Activated CD4-positive, alpha-beta T cell treated with anti-CD3 and anti-CD28 coated beads, Interleukin-2, amount 50 U/mL, for 48 hours (primary cell): ENCODE measurements around the gene DLST.
"Not testable (repeated sequence)": the region's sequence is repeated elsewhere in the genome, so short reads cannot be mapped to it uniquely, and the experiment has no call there.

ENCODE experiments used
- DNase-seq, 2 experiments: peaks; one replicate each; pipeline ENCODE4 v3.0.0-alpha.2; 2020

DLST gene

GRCh38 chr14:74919421-74920165, 37.9 kb downstream of the DLST start:
- no peak for DNase-seq

GRCh38 chr14:74920281-74920680, 38.6 kb downstream of the DLST start:
- no peak for DNase-seq

GRCh38 chr14:74921053-74921620, 39.4 kb downstream of the DLST start:
- DNase-seq: no peak

GRCh38 chr14:74921987-74922751, 40.5 kb downstream of the DLST start:
- no peak for DNase-seq

- peak; percentile 71 to 77 for DNase-seq
Measured at GRCh38 chr14:74922752-74923401, 41.2 kb downstream of the DLST start, which contains the start of gene RPS6KL1. Gene RPS6KL1, minus strand, starts transcription at chr14:74923260. Its CDS starts 1,719 bp downstream, at chr14:74921541.

GRCh38 chr14:74924061-74924460, 42.3 kb downstream of the DLST start:
- no peak for DNase-seq

GRCh38 chr14:74927225-74927624, 45.5 kb downstream of the DLST start:
- DNase-seq: no peak

- no peak for DNase-seq
Measured at GRCh38 chr14:74929242-74929641, 47.5 kb downstream of the DLST start.

- DNase-seq: not testable (repeated sequence)
Measured at GRCh38 chr14:74931744-74932143, 50.0 kb downstream of the DLST start.

GRCh38 chr14:74932401-74932901, 50.7 kb downstream of the DLST start:
- no peak for DNase-seq

GRCh38 chr14:74932936-74933335, 51.2 kb downstream of the DLST start:
- DNase-seq: not testable (repeated sequence)

GRCh38 chr14:74934041-74934440, 52.3 kb downstream of the DLST start:
- no peak for DNase-seq

- no peak for DNase-seq
Measured at GRCh38 chr14:74934476-74935359, 53.0 kb downstream of the DLST start.

GRCh38 chr14:74935360-74935680, 53.6 kb downstream of the DLST start:
- no peak for DNase-seq

GRCh38 chr14:74936151-74936550, 54.4 kb downstream of the DLST start:
- no peak for DNase-seq

GRCh38 chr14:74936731-74937130, 55.0 kb downstream of the DLST start:
- no peak for DNase-seq

- DNase-seq: no peak
Measured at GRCh38 chr14:74937171-74937570, 55.5 kb downstream of the DLST start.

- no peak for DNase-seq
Measured at GRCh38 chr14:74938531-74939495, 57.1 kb downstream of the DLST start.

- DNase-seq: no peak
Measured at GRCh38 chr14:74940956-74941565, 59.3 kb downstream of the DLST start.

- peak; percentile 66 to 73 for DNase-seq
Measured at GRCh38 chr14:74941676-74942097, 60.0 kb downstream of the DLST start.
